Measurements from ENCODE around the gene FAHD2A.

- TF ChIP-seq CTCF (IDR thresholded peaks at IDR 0.05; ENCODE audit: borderline replicate concordance, extremely low read depth, low read length, poor library complexity, severe bottlenecking) (no peak), EZH2 (IDR thresholded peaks at IDR 0.05; ENCODE audit: borderline replicate concordance, low read depth, low read length, severe bottlenecking) (no peak)
Observed at GRCh38 chr2:95402370-95403203, at the start of gene FAHD2A.

Data from DND-41 (cell line).